GM12891 (cell line): ENCODE results near the gene AQP12A.

ENCODE experiments used
- DNase-seq: peaks from one replicate; pipeline ENCODE4 v3.0.0; 2011; ENCODE audit warnings: low spot score; ENCODE audit not compliant: insufficient read length
- FAIRE-seq: peaks from 2 replicates; lab custom pipeline; 2011; peaks lifted over from hg19 to GRCh38; lab: Jason Lieb, UNC
- PAX5 ChIP-seq: IDR thresholded peaks from 2 replicates; pipeline ENCODE4 v1.6.1; 2011; ENCODE audit warnings: low read length, moderate library complexity, mild to moderate bottlenecking; ENCODE audit not compliant: insufficient read depth, severe bottlenecking
- POLR2A ChIP-seq: IDR thresholded peaks from 2 replicates; pipeline ENCODE4 v1.6.1; 2011; ENCODE audit warnings: low read depth, low read length, control low read depth
- POLR2AphosphoS5 ChIP-seq: IDR thresholded peaks from 2 replicates; pipeline ENCODE4 v1.6.1; 2011; ENCODE audit warnings: low read depth, low read length, control low read depth
- POU2F2 ChIP-seq: IDR thresholded peaks from 2 replicates; pipeline ENCODE4 v1.6.1; 2011; ENCODE audit warnings: low read depth, mild to moderate bottlenecking, control low read depth, low read length, moderate library complexity
- SPI1 ChIP-seq: IDR thresholded peaks from 2 replicates; pipeline ENCODE4 v1.6.1; 2011; ENCODE audit warnings: low read depth, low read length, control low read depth
- TAF1 ChIP-seq: IDR thresholded peaks from 2 replicates; pipeline ENCODE4 v1.6.1; 2011; ENCODE audit warnings: low read depth, low read length, control low read depth

Gene AQP12A

DNA sequence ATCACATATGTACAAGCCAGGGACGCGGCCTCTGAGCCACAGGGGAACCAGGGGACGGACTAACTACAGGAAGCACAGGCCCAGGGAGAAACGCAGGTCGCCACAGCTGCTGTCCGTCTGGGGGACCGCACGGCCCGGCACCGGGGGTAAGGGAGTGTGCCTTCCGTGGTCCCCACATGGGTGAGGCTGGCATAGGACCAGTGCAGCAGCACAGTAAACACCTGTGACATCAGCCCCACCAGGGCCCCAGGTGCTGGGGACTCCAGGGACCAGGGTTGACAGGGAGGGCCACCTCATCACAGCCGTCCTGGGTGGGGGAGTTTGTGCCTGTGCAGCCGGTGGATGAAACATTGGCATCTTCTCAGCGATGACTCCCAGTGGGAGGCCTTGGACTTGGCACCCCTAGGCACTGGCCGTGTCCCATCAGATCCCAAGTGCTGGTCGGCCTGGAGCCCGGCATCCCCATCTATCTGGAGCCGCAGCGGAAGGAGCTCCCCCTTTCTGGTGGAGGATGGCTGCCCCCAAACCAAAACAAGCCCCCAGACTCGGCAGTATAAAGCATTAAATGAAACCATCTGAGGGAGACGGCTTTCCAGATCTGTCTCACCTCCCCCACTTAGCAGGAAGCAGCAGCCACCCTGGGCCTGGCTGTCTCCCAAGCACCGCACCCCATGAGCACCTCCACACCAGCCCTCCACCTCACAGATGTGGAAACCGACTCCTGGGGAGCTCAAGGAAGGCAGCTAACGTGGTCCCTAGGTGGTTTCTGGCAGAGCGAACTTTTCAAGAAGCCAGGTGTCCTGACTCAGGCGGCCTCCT lies 22.5 kb downstream of the AQP12A start:
- FAIRE-seq (no peak), DNase-seq (no peak)
- no peak for TF ChIP-seq POLR2AphosphoS5
- no peak for TF ChIP-seq POLR2A
- TF ChIP-seq PAX5, result no peak
- no peak for TF ChIP-seq SPI1
- TF ChIP-seq TAF1, result no peak
- no peak for TF ChIP-seq POU2F2

DNA sequence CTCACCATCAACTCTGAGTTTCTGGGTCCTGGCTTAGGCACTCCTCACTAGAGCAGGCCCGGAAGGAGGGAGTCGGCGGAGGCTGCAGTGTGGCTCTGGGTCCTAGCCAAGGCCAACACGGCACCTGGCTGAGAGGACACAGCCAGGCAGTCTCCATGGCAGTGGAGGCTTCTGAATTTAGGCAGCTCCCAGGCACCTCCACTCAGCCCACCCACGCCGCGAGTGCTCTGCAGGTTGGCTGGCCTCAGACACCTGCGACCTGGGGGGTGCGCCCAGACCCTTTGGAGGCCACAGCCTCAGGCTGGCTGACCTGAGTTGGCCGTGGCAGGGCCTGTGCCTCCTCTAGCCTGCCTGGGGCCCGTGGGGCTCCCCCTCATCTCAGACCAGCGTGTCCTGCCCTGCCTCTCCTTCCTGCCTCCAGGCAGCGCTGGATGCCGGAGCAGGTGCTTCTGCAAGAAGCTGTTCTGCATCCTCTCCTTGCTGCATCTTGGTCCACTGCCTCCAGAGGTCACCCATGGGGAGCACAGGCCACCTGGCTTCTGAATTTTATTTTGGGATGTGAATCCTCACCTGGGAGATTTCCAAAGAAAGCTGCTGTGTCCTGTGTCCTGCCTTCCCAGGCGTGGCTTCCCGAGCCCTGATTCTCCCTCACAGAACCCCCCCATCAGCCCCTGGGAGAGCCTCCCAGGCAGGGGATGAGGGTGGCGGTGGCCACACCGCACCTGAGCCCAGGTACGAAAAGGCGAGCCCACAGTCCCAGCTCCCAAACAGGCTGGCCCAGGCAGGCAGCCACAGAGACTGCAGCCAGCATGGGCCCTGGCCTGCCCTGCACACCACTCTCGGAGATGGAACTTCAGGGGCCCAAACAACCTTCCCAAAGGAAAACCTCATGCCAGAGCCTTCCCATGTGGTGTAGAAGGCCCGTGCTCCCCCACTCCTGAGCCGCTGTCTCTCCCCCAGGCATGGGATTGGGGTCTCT lies 23.4 kb downstream of the AQP12A start:
- DNase-seq (no peak), FAIRE-seq (no peak)
- TF ChIP-seq SPI1, result no peak
- TF ChIP-seq POLR2AphosphoS5, result no peak
- TF ChIP-seq POU2F2, result no peak
- no peak for TF ChIP-seq PAX5
- TF ChIP-seq POLR2A, result no peak
- no peak for TF ChIP-seq TAF1

DNA sequence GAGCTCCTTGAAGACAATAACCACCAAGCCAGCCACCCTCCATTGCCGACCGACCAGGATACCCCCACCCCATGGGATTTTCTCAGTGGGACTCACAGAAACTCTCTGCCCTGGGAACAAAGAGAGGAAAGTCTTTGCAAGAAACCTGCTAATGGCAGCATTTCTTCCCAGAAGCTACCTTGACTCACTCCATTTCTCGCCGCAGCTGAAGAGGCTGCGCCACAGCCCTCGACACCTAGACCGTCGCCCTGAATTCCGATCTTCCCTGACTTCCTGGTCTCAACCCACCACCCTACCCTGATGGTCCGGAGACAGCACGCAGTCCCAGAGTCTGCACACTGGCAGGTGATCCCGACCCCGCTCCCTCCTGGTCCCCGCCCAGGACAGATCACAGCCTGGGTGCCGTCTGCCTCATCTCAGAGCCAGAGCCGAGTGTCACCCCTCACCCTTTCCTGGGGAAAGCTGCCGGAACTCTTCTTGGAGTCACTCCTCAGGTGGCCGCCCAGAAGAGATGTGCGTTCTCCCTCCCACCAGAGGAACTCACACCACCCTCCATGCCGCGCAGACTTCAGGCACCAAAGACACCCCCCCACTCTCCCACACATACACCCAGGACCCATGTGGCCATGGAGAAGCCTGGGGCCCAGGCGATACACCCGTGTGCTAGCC lies 24.6 kb downstream of the AQP12A start:
- DNase-seq (no peak), FAIRE-seq (no peak)
- TF ChIP-seq POU2F2, result no peak
- no peak for TF ChIP-seq POLR2AphosphoS5
- TF ChIP-seq TAF1, result no peak

DNA sequence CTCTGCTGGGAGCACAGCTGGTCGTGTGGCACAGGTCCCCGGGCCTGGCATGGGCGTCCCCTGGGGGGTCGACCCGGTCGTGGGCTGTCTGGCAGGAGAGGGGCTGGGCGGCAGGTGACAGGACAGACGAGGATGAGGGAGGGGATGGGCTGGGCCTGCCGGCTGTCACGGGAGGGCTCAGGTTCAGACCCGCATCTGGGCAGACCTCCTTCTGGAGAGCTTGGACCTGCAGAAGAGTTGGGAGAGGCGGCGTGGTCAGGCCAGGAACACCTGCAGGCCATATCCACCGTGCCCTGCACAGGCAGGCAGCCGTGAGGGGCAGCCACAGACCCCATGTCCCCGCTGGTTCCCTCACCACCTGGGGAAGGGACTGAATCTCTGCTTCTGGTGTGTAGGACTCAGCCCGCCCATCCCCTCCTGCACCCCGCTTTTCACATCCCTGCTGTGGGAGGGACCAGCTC lies 25.5 kb downstream of the AQP12A start:
- DNase-seq (no peak), FAIRE-seq (no peak)
- no peak for TF ChIP-seq PAX5
- no peak for TF ChIP-seq POLR2A
- TF ChIP-seq TAF1, result no peak
- TF ChIP-seq POLR2AphosphoS5, result no peak
- TF ChIP-seq POU2F2, result no peak
- TF ChIP-seq SPI1, result no peak

DNA sequence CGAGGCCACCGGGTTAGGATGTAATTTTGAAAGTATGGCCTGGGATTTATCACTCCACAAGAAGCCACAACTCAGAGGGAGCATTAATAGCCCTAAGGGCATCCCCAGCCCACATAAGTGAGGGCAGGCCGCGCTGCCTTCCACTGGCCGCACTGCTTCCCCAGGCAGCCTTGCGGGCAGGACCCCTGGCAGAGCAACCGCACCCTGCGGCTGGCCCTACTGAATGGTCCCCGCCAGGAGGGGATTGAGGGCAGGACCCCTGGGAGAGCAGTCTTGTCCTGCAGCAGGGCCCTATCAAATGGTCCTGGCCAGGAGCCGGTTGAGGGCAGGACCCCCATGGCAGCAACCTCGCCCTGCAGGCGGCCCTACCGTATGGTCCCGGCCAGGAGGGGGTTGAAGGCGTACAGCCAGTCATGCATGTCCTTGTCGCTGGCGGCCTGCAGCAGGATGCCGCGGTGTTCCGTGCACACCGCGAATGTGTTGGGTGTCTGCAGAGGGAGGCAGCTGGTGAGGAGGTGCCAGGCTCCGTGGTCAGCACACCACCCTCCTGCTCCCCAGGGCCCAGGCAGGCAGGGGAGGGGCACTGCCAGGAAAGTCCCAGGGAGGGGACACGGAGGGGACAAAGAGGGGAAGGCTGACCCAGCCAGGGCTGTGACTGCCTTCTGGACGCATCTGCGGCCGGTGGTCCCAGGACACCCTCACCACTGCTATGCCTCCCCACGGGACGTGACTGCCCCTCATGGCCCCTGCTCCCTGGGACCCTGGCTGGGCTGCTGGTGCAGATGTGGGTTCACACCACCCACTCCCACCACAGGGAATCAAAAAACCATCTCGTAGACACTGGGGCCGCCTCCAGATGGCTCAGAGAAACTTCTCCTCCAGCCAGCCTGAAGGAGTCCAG lies 26.3 kb downstream of the AQP12A start:
- no peak for DNase-seq
- no peak for FAIRE-seq
- TF ChIP-seq POLR2AphosphoS5 (no peak), SPI1 (no peak), POLR2A (no peak), TAF1 (no peak), POU2F2 (no peak), PAX5 (no peak)

DNA sequence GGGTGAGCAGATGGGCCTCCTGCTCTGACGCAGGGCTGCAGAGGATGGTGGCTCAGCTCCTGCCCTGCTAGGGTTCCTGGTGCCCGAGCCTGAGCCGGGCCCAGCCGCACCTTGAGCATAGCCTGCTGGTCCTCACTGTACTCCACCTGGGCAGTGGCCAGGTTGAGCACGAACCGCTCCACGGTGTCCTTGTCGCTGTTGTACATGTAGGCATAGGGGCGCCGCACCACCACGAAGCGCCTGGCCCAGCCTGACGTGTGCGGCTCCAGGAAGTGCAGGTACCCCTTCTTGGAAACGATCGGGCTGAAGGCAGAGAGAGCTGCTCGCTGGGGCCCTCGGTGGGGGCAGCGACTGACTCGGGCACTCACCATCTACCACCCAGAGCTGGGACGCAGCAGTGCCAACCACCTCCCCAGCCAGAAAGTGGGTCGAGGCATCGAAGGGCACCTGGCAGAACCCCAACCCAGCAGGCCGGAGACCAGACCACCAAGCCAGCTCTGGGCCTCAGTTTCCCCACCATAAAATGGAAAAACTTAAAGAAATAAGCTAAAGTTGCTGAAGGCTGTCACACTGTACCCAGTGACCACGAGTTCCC lies 27.3 kb downstream of the AQP12A start:
- TF ChIP-seq POU2F2, result no peak
- no peak for TF ChIP-seq PAX5
- TF ChIP-seq POLR2A, result no peak
- TF ChIP-seq SPI1, result no peak
- TF ChIP-seq TAF1, result no peak
- no peak for TF ChIP-seq POLR2AphosphoS5
- DNase-seq, result no peak
- FAIRE-seq, result no peak

DNA sequence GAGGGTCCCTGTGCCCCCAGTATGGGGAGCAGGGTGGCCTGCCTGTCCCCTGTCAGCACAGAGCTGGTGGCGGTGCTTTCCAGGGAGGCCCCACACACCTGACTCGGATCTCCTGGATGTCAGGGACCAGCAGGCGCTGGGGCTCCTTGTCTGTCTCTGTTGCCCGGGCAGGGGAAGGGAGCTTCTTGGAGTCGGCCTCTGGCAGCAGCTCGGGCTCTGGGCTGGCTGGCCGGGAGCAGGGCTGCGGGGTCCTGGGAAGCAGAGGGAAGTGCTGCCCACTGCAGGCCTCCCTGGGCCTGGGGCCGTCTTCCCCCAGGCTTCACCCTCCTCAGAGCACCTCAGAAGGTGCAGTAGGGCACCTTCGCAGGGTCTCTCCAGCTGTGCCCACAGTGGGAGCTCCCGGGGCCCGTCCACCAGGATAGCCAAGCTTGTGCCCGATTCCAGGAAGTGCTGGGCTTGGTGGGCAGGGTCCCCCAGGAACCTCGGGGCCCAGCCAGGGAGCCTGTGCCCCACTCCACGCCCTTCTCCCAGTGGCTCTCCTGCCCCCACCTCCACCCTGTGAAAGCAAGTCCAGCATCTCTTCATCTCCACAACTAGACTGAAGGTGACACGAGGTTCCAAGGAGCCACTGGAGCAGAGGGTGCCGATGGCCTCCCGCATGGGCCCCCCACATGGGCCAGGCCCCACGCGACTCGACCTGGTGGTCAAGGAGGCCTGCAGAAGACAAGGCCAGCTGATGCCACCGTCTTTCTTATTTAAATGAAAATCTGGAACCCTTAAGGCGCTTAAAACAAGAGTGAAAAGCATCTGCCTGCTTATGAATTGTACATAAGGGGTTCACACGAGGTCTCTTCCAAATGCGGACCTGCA lies 28.2 kb downstream of the AQP12A start:
- TF ChIP-seq PAX5, result no peak
- TF ChIP-seq POLR2A, result no peak
- no peak for TF ChIP-seq POLR2AphosphoS5
- no peak for TF ChIP-seq TAF1
- TF ChIP-seq SPI1, result no peak
- no peak for TF ChIP-seq POU2F2
- FAIRE-seq (no peak), DNase-seq (no peak)

DNA sequence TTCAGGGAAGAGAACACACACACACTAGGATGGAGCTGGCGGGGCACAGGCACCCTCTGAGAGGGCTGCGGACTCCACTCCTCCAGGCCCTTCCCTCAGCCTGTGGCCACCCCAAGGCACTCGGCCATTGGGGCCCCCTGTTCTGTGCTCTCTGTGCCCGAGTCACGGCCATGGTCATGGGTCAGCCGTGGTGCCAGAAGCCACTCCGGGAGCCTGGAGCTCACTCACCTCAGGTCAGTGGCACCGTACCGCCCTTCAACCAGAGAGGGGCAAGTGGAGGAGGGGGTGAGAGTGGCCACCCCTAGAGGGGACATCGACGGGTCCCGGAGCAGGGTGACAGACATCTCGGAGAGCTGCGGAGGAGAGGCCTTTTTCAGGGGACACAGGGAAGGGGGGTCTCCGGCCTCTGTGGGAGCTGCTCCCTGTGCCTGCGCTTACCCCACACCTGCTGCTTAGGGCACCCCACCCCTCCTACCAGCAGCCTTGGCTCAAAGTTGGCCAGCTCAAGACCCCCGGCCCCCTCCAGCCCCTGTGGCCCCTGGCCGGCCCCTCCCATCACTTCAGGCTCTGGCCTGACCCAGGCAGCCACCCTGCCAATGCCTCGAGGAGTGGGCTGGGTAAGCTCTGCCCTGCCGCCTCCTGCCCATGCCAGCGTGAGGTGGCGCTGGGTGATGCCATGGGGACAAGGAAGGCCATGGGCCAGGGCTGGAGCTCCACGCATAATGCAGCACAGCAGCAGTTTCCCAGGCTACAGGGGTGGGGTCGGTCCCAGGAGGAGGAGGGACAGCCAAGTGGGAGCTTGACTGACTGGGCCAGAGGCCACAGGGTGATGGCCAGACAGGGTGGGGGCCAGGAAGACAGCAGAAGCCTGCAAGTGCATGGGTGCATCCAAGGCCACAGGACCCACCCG lies 29.3 kb downstream of the AQP12A start:
- TF ChIP-seq POLR2A (no peak), SPI1 (no peak), POLR2AphosphoS5 (no peak), PAX5 (no peak), POU2F2 (no peak), TAF1 (no peak)
- DNase-seq (no peak), FAIRE-seq (no peak)
